Endothelial cell of umbilical vein (primary cell): ENCODE data around the gene FOXO1. TPM values are rescaled to one million over a fixed set of nuclear protein-coding genes. Genes with fewer than 3 reads are reported as not detected.

Source experiments
- BruUV-seq: library from RNA; stranded (reverse); fragments of 400-500 nt; replicated peaks from 2 replicates; lab custom pipeline; 2021; lab: Mats Ljungman, UMichigan
- CTCF ChIA-PET: fragments of 300-600, 350-600 bp; sonication (Branson Sonifier 250); formaldehyde crosslinking; loops from one replicate; lab custom pipeline; 2021; ENCODE audit warnings: antibody characterized with exemption, inconsistent platforms; lab: Charles Lee
- POLR2A ChIA-PET: fragments of 300-600, 350-600 bp; sonication (Branson Sonifier 250); formaldehyde crosslinking; loops from one replicate; lab custom pipeline; 2021; ENCODE audit warnings: antibody characterized with exemption, inconsistent platforms; lab: Charles Lee
- DNase-seq: peaks from one replicate; pipeline ENCODE4 v3.0.0-alpha.2; 2011; ENCODE audit warnings: low read depth, low spot score
- FAIRE-seq: peaks from 2 replicates; lab custom pipeline; 2011; peaks lifted over from hg19 to GRCh38; lab: Jason Lieb, UNC
- H2AFZ ChIP-seq: 2 replicates; pipeline ENCODE4 v1.6.0; 2012; ENCODE audit warnings: low read depth, low read length, control low read depth, inconsistent platforms
- H3K27ac ChIP-seq: 2 replicates; pipeline ENCODE4 v1.5.1; 2011; ENCODE audit warnings: low read depth, mild to moderate bottlenecking, control low read depth, low read length, moderate library complexity; ENCODE audit not compliant: insufficient read depth
- H3K27me3 ChIP-seq, 2 experiments: 2 replicates each; pipeline versions ENCODE4 v1.6.0 to v1.6.1; 2011; ENCODE audit warnings: low read length in 2 of 2, mixed read lengths in 1 of 2; ENCODE audit not compliant: control insufficient read depth in 2 of 2, insufficient read depth in 2 of 2
- H3K36me3 ChIP-seq, 2 experiments: 2 replicates in 1 of 2; 3 replicates in 1 of 2; pipeline ENCODE4 v1.5.1; 2011; ENCODE audit warnings: low read length in 2 of 2, mild to moderate bottlenecking in 1 of 2, moderate library complexity in 1 of 2; ENCODE audit not compliant: control insufficient read depth in 2 of 2, insufficient read depth in 2 of 2; ENCODE audit errors: extremely low read depth in 1 of 2
- H3K4me1 ChIP-seq: 3 replicates; pipeline ENCODE4 v1.5.1; 2011; ENCODE audit warnings: mild to moderate bottlenecking, low read length; ENCODE audit not compliant: control insufficient read depth, insufficient read depth; ENCODE audit errors: extremely low read depth
- H3K4me2 ChIP-seq: 2 replicates; pipeline ENCODE4 v1.6.1; 2011; ENCODE audit warnings: low read length, control low read depth, mixed read lengths; ENCODE audit not compliant: insufficient read depth
- H3K4me3 ChIP-seq, 3 experiments: fragments of 200-600 bp in 1 of 3; sonication (generic), shearing (Covaris generic) in 1 of 3; replicated peaks in 1 of 3; 2 replicates each; pipeline ENCODE4 v1.5.1; 2011 to 2016; ENCODE audit warnings: control low read depth in 3 of 3, low read length in 3 of 3, mild to moderate bottlenecking in 2 of 3, inconsistent platforms in 1 of 3, low read depth in 1 of 3, moderate library complexity in 1 of 3; ENCODE audit not compliant: insufficient read depth in 1 of 3
- H3K79me2 ChIP-seq: 2 replicates; pipeline ENCODE4 v1.6.0; 2012; ENCODE audit warnings: low read length, inconsistent platforms; ENCODE audit not compliant: control insufficient read depth, insufficient read depth
- H3K9ac ChIP-seq: replicated peaks from 2 replicates; pipeline ENCODE3; 2011; ENCODE audit warnings: low read length, control low read depth; ENCODE audit not compliant: insufficient read depth; ENCODE audit errors: extremely low read depth
- H3K9me1 ChIP-seq: replicated peaks from 3 replicates; pipeline ENCODE4 v1.6.0; 2011; ENCODE audit warnings: mild to moderate bottlenecking, low read length; ENCODE audit not compliant: control insufficient read depth, insufficient read depth; ENCODE audit errors: extremely low read depth
- H3K9me3 ChIP-seq: replicated peaks from 2 replicates; pipeline ENCODE4 v1.5.1; 2012; ENCODE audit warnings: low read length, inconsistent platforms; ENCODE audit not compliant: control insufficient read depth, insufficient read depth
- H4K20me1 ChIP-seq: replicated peaks from 2 replicates; pipeline ENCODE3; 2011; ENCODE audit warnings: mild to moderate bottlenecking, low read length; ENCODE audit not compliant: control insufficient read depth, insufficient read depth; ENCODE audit errors: extremely low read depth
- CTCF ChIP-seq, 2 donors: IDR thresholded peaks; 1 replicate in 1 of 2; 2 replicates in 1 of 2; pipeline ENCODE4 v1.5.1; 2011; ENCODE audit warnings: low read length in 2 of 2, mild to moderate bottlenecking in 2 of 2, moderate library complexity in 2 of 2, control low read depth in 1 of 2, inconsistent platforms in 1 of 2, low read depth in 1 of 2; ENCODE audit not compliant: insufficient read depth in 1 of 2; ENCODE audit errors: extremely low read depth in 1 of 2
- EZH2 ChIP-seq: IDR thresholded peaks from 2 replicates; pipeline ENCODE4 v1.6.1; 2012; ENCODE audit warnings: borderline replicate concordance, low read depth, mild to moderate bottlenecking, moderate library complexity, low read length, inconsistent platforms; ENCODE audit not compliant: severe bottlenecking
- FOS ChIP-seq: IDR thresholded peaks from 2 replicates; pipeline ENCODE4 v1.6.1; 2011; ENCODE audit warnings: mild to moderate bottlenecking, low read length, moderate library complexity, borderline replicate concordance; ENCODE audit not compliant: insufficient read depth
- GATA2 ChIP-seq: IDR thresholded peaks from 2 replicates; pipeline ENCODE4 v1.7.0; 2011; ENCODE audit warnings: low read depth, mild to moderate bottlenecking, moderate library complexity, mixed read lengths, low read length; ENCODE audit not compliant: insufficient read length, insufficient read depth
- JUN ChIP-seq: IDR thresholded peaks from 2 replicates; pipeline ENCODE4 v1.6.1; 2011; ENCODE audit warnings: borderline replicate concordance, low read depth; ENCODE audit not compliant: insufficient read length, insufficient read depth
- MAX ChIP-seq: IDR thresholded peaks from 2 replicates; pipeline ENCODE4 v1.6.1; 2011; ENCODE audit not compliant: insufficient read depth, insufficient read length
- MYC ChIP-seq: IDR thresholded peaks from one replicate; pipeline ENCODE4 v1.6.1; 2011; ENCODE audit warnings: mild to moderate bottlenecking, low read depth, low read length
- POLR2A ChIP-seq: IDR thresholded peaks from 2 replicates; pipeline ENCODE4 v1.6.1; 2012; ENCODE audit warnings: low read depth, mild to moderate bottlenecking, control low read depth, low read length
- POLR2AphosphoS5 ChIP-seq: IDR thresholded peaks from 2 replicates; pipeline ENCODE4 v1.6.1; 2012; ENCODE audit warnings: low read depth, mild to moderate bottlenecking, control low read depth, low read length, moderate library complexity; ENCODE audit not compliant: insufficient read depth
- dilution Hi-C: fragments of 300-500 bp; cut with MboI; formaldehyde crosslinking; loops from one replicate; pipeline ENCODE4 v1.15.0; 2019; ENCODE audit warnings: low sequenced_read_pairs; ENCODE audit not compliant: extremely low pct_ligation_motif_present
- intact Hi-C: fragments of 100-400 bp; cut with micrococcal nuclease; formaldehyde crosslinking; loops from one replicate; pipeline ENCODE4 v1.10.0; 2022
- polyA plus RNA-seq, 4 experiments: library from polyadenylated mRNA; depleted of rRNA in 3 of 4; stranded (reverse) in 3 of 4; unstranded in 1 of 4; fragments of >200 nt; gene quantifications; 2 replicates each; pipeline versions ENCODE4 v1.2.1 to v1.2.3, GENCODE V29; 2011 to 2012; ENCODE audit warnings: missing spikeins in 1 of 4
- total RNA-seq: library from RNA; stranded (reverse); gene quantifications from 2 replicates; pipeline ENCODE4 v1.2.3, GENCODE V29; 2021

The FOXO1 gene
- total and polyA plus RNA-seq, 2 donors (not counting 3 experiments of a cell fraction or from before 2014, with no cell fraction given), result 44.7 to 48.5 TPM

GRCh38 chr13:40673414-40673813 lies 7.0 kb upstream of the FOXO1 start:
- intact Hi-C loops, result loop anchor here (2.0 kb wide), 1 partner anchor 779 kb away; no protein-coding TSS in a partner anchor
- POLR2A ChIA-PET, result no interaction called here
- no peak for FAIRE-seq

More at GRCh38 chr13:40673414-40673813, 7.0 kb upstream of the FOXO1 start:
- Histone ChIP-seq H3K79me2 (no peaks in the 10 kb centered on the region), H3K9ac (no peak overlapping the region), H3K9me1 (no peaks in the 10 kb centered on the region), H3K27ac (no peak overlapping the region), H3K9me3 (no peaks in the 10 kb centered on the region), H3K36me3 (no peaks in the 10 kb centered on the region), H3K4me3 (no peak overlapping the region), H3K4me2 (no peak overlapping the region), H3K27me3 (no peaks in the 10 kb centered on the region), H2AFZ (no peak overlapping the region), H3K4me1 (peaks cover 14% of the 10 kb centered on the region), H4K20me1 (no peaks in the 10 kb centered on the region)
- TF ChIP-seq FOS, result no peak
- TF ChIP-seq MYC, result no peak
- no peak for TF ChIP-seq JUN
- no peak for TF ChIP-seq POLR2AphosphoS5
- TF ChIP-seq POLR2A, result no peak
- no peak for TF ChIP-seq CTCF (IDR thresholded peaks at IDR 0.05; ENCODE audit: extremely low read depth in 1 of 2, insufficient read depth in 1 of 2, low read depth in 1 of 2, low read length in 2 of 2)
- TF ChIP-seq GATA2, result no peak
- no peak for TF ChIP-seq EZH2
- TF ChIP-seq MAX, result no peak
- CTCF ChIA-PET, result interaction anchor here (0.8 to 1.8 kb wide), 5 partner anchors 9 to 896 kb away, joined by 3 to 14 read pairs (median 4); no protein-coding TSS in a partner anchor
- DNase-seq, result no peak
- no TSS peak for BruUV-seq
- dilution Hi-C loops, result no loop called here
